ENCODE data around the gene TRABD. TPM values are rescaled to one million over a fixed set of nuclear protein-coding genes. Genes with fewer than 3 reads are reported as not detected.

Gene TRABD
- polyA plus RNA-seq, 1 donor (not counting 4 experiments of a cell fraction or from before 2014, with no cell fraction given) = 22.7 TPM

DNA sequence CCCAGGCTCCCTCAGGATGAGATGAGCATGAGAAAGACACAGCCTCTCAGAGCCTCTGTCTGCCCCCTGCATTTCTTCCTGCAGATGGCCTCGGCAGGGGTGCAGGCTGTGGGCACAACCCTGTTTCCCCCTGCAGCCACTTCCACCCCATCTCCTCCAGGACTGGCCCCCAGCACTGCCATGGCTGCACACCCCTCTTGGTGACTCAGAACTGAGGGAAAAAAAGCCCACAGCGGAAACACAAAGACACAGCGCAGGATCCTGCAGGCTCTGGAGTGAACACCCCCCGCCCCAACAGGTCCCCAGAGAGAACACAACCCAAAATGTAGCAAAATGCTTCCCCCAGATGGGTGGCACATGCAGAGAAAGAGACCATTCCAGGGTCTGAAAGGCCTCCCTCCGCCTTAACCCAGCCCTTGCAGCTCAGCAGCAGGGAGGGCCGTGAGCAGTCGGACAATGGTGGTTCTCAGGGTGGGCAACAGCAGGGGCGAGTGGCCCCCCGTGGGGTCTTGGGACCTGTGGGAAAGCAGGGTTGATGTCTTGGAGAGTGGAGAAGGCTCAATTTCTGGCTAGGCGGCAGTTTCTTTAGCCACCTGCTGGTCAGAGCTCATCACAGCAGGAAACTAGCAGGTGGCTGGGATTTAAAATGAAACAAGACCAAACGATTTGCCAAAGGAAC is 51.2 kb downstream of the TRABD start:
- DNase-seq (ENCODE audit: low read depth, low spot score) (no peak), FAIRE-seq (no peak)
- Histone ChIP-seq H3K9me3 (ENCODE audit: control insufficient read depth, low read depth, low read length) (peaks cover 2% of the 10 kb centered on the region), H3K9me1 (ENCODE audit: control insufficient read depth, extremely low read depth, insufficient read depth, low read length) (no peaks in the 10 kb centered on the region), H3K4me3 (ENCODE audit: control insufficient read depth in 2 of 3, extremely low read depth in 1 of 3, insufficient read depth in 2 of 3, low read depth in 1 of 3, low read length in 3 of 3) (no peak overlapping the region), H3K4me1 (ENCODE audit: control insufficient read depth, extremely low read depth, insufficient read depth, low read length) (peaks cover 7% of the 10 kb centered on the region), H3K36me3 (ENCODE audit: control insufficient read depth in 2 of 2, extremely low read depth in 1 of 2, insufficient read depth in 2 of 2, low read length in 2 of 2) (peaks cover 5 to 16% of the 10 kb centered on the region in 2 experiments), H4K20me1 (ENCODE audit: control insufficient read depth, extremely low read depth, insufficient read depth, low read length) (peaks cover 12% of the 10 kb centered on the region), H3K27ac (ENCODE audit: control insufficient read depth, insufficient read depth, low read length) (no peak overlapping the region), H3K79me2 (ENCODE audit: control insufficient read depth, insufficient read depth, low read length) (peaks cover 56% of the 10 kb centered on the region), H3K27me3 (ENCODE audit: control insufficient read depth, extremely low read depth, insufficient read depth, low read length) (no peaks in the 10 kb centered on the region), H3K4me2 (ENCODE audit: control insufficient read depth, extremely low read depth, insufficient read depth, low read depth, low read length) (no peak overlapping the region), H2AFZ (ENCODE audit: control insufficient read depth, low read length) (no peak overlapping the region), H3K9ac (ENCODE audit: control insufficient read depth, extremely low read depth, insufficient read depth, low read length) (no peak overlapping the region)
- TF ChIP-seq, protein P1, sequence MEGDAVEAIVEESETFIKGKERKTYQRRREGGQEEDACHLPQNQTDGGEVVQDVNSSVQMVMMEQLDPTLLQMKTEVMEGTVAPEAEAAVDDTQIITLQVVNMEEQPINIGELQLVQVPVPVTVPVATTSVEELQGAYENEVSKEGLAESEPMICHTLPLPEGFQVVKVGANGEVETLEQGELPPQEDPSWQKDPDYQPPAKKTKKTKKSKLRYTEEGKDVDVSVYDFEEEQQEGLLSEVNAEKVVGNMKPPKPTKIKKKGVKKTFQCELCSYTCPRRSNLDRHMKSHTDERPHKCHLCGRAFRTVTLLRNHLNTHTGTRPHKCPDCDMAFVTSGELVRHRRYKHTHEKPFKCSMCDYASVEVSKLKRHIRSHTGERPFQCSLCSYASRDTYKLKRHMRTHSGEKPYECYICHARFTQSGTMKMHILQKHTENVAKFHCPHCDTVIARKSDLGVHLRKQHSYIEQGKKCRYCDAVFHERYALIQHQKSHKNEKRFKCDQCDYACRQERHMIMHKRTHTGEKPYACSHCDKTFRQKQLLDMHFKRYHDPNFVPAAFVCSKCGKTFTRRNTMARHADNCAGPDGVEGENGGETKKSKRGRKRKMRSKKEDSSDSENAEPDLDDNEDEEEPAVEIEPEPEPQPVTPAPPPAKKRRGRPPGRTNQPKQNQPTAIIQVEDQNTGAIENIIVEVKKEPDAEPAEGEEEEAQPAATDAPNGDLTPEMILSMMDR (optimal IDR thresholded peaks at IDR 0.05 in 1 of 3, IDR thresholded peaks at IDR 0.05 in 1 of 3, conservative IDR thresholded peaks at IDR 0.05 in 1 of 3; ENCODE audit: extremely low read depth in 1 of 3, insufficient read depth in 2 of 3, low read length in 3 of 3) = peak; percentile 32 to 62 (median 39)
- no peak for TF ChIP-seq EZH2 (IDR thresholded peaks at IDR 0.05; ENCODE audit: low read length)
- dilution Hi-C loops (cut with MboI; ENCODE audit: extremely low pct_ligation_motif_present, low sequenced_read_pairs) = no loop called here

DNA sequence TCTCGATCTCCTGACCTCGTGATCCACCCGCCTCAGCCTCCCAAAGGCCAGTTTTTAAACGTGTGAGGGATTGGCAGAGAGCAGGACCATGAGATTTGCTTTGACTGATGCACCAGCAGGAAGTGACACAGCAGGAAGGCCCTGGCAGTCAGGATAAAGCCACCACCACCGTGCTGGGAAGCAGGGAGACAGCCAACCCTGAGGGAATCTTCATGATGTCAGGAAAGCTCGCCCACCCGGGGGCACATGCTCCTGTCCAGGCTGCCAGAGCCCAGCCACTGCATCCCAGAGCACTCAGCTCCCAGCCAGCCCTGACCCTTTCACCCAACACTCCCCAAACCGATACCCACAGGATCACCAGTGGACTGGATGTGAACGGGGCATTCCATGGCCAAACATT is 53.0 kb downstream of the TRABD start:
- no peak overlapping the region for H3K9ac ChIP-seq (ENCODE audit: control insufficient read depth, extremely low read depth, insufficient read depth, low read length)
- H3K36me3 ChIP-seq (ENCODE audit: control insufficient read depth in 2 of 2, extremely low read depth in 1 of 2, insufficient read depth in 2 of 2, low read length in 2 of 2) = peaks cover 5 to 16% of the 10 kb centered on the region in 2 experiments
- peaks cover 14% of the 10 kb centered on the region for H4K20me1 ChIP-seq (ENCODE audit: control insufficient read depth, extremely low read depth, insufficient read depth, low read length)
- H3K27ac ChIP-seq (ENCODE audit: control insufficient read depth, insufficient read depth, low read length) = no peak overlapping the region
- H3K4me2 ChIP-seq (ENCODE audit: control insufficient read depth, extremely low read depth, insufficient read depth, low read depth, low read length) = no peak overlapping the region
- FAIRE-seq = no peak
- TF ChIP-seq, protein P1 (optimal IDR thresholded peaks at IDR 0.05 in 1 of 3, IDR thresholded peaks at IDR 0.05 in 1 of 3, conservative IDR thresholded peaks at IDR 0.05 in 1 of 3; ENCODE audit: extremely low read depth in 1 of 3, insufficient read depth in 2 of 3, low read length in 3 of 3) = no peak
- no peak for TF ChIP-seq EZH2 (IDR thresholded peaks at IDR 0.05; ENCODE audit: low read length)
- no peaks in the 10 kb centered on the region for H3K27me3 ChIP-seq (ENCODE audit: control insufficient read depth, extremely low read depth, insufficient read depth, low read length)
- H2AFZ ChIP-seq (ENCODE audit: control insufficient read depth, low read length) = no peak overlapping the region
- dilution Hi-C loops (cut with MboI; ENCODE audit: extremely low pct_ligation_motif_present, low sequenced_read_pairs) = no loop called here
- no peaks in the 10 kb centered on the region for H3K9me1 ChIP-seq (ENCODE audit: control insufficient read depth, extremely low read depth, insufficient read depth, low read length)
- H3K4me3 ChIP-seq (ENCODE audit: control insufficient read depth in 2 of 3, extremely low read depth in 1 of 3, insufficient read depth in 2 of 3, low read depth in 1 of 3, low read length in 3 of 3) = no peak overlapping the region
- DNase-seq (ENCODE audit: low read depth, low spot score) = no peak
- peaks cover 73% of the 10 kb centered on the region for H3K79me2 ChIP-seq (ENCODE audit: control insufficient read depth, insufficient read depth, low read length)
- peaks cover 14% of the 10 kb centered on the region for H3K4me1 ChIP-seq (ENCODE audit: control insufficient read depth, extremely low read depth, insufficient read depth, low read length)
- H3K9me3 ChIP-seq (ENCODE audit: control insufficient read depth, low read depth, low read length) = peaks cover 2% of the 10 kb centered on the region

Data from keratinocyte (primary cell).